ENCODE data around the gene B3GNT7.

GRCh38 chr2:231356466-231356844 is 39.1 kb upstream of the B3GNT7 start:
- TF ChIP-seq POLR2AphosphoS5 (IDR thresholded peaks at IDR 0.05; ENCODE audit: low read depth, low read length) (no peak), POLR2A (IDR thresholded peaks at IDR 0.05; ENCODE audit: low read depth, low read length) (no peak)
